Gastrocnemius medialis (tissue), 4 donors: ENCODE data around the gene UNC13B. TPM values are rescaled to one million over a fixed set of nuclear protein-coding genes. Genes with fewer than 3 reads are reported as not detected.

Experiments
- ATAC-seq, 2 donors: fragments of 150-250 bp; one replicate each; pipeline ENCODE4 v1.9.1; 2016
- DNase-seq, 2 donors: peaks; one replicate each; pipeline ENCODE4 v3.0.0-alpha.2; 2019
- H3K27ac ChIP-seq, 4 donors: fragments of 200-600 bp; sonication (generic); 1 replicate in 1 of 4; 2 replicates in 3 of 4; pipeline ENCODE4 v1.5.1; 2016 to 2018; ENCODE audit warnings: mild to moderate bottlenecking in 2 of 4, moderate library complexity in 1 of 4
- H3K27me3 ChIP-seq, 3 donors: fragments of 200-600 bp; sonication (generic) in 2 of 3; 1 replicate in 1 of 3; 2 replicates in 2 of 3; pipeline versions ENCODE4 v1.5.1 to v1.6.0; 2016 to 2019; ENCODE audit warnings: mild to moderate bottlenecking in 1 of 3, moderate library complexity in 1 of 3
- H3K36me3 ChIP-seq, 2 donors: fragments of 200-600 bp; sonication (generic) in 1 of 2; one replicate each; pipeline ENCODE4 v1.5.1; 2017 to 2018
- H3K4me1 ChIP-seq, 2 donors: fragments of 200-600 bp; sonication (generic) in 1 of 2; one replicate each; pipeline ENCODE4 v1.5.1; 2016 to 2017; ENCODE audit warnings: mild to moderate bottlenecking in 2 of 2
- H3K4me3 ChIP-seq, 4 donors: fragments of 200-600 bp; sonication (generic) in 3 of 4; 1 replicate in 1 of 4; 2 replicates in 3 of 4; pipeline ENCODE4 v1.5.1; 2016 to 2019; ENCODE audit warnings: mild to moderate bottlenecking in 2 of 4
- H3K9me3 ChIP-seq, 3 donors: fragments of 200-600 bp; sonication (generic) in 2 of 3; 1 replicate in 1 of 3; 2 replicates in 2 of 3; pipeline ENCODE4 v1.5.1; 2016 to 2019
- CTCF ChIP-seq, 5 experiments: fragments of 450-650 bp in 3 of 5; fragments of 200-600 bp in 2 of 5; sonication (generic) in 2 of 5; IDR thresholded peaks in 4 of 5; conservative IDR thresholded peaks in 1 of 5; 1 replicate in 4 of 5; 2 replicates in 1 of 5; pipeline ENCODE4 v1.5.1; 2016 to 2019; ENCODE audit warnings: antibody characterized with exemption in 5 of 5, mild to moderate bottlenecking in 3 of 5, moderate library complexity in 3 of 5
- POLR2A ChIP-seq, 2 donors: fragments of 450-650 bp; IDR thresholded peaks; one replicate each; pipeline ENCODE4 v1.6.1; 2017; ENCODE audit warnings: antibody characterized with exemption in 2 of 2, mild to moderate bottlenecking in 2 of 2, moderate library complexity in 2 of 2
- in situ Hi-C, 4 donors: fragments of 200-750 bp; cut with MboI; loops; one replicate each; pipeline versions ENCODE4 v1.15.0 to v1.8.0; 2017; ENCODE audit warnings: low sequenced_read_pairs in 4 of 4
- intact Hi-C: fragments of 100-400 bp; cut with DNase I; formaldehyde crosslinking; loops from one replicate; pipeline ENCODE4 v1.15.1; 2023; ENCODE audit warnings: low total_unique reads
- total RNA-seq, 4 donors: library from RNA; depleted of rRNA; stranded (reverse); fragments of >200 nt; gene quantifications; one replicate each; pipeline versions ENCODE4 v1.1.0 to v1.2.3, GENCODE V29; 2016

Gene UNC13B
- total RNA-seq, 4 donors from 2014 or later = 7.5 to 17.5 (median 13.1) TPM

DNA sequence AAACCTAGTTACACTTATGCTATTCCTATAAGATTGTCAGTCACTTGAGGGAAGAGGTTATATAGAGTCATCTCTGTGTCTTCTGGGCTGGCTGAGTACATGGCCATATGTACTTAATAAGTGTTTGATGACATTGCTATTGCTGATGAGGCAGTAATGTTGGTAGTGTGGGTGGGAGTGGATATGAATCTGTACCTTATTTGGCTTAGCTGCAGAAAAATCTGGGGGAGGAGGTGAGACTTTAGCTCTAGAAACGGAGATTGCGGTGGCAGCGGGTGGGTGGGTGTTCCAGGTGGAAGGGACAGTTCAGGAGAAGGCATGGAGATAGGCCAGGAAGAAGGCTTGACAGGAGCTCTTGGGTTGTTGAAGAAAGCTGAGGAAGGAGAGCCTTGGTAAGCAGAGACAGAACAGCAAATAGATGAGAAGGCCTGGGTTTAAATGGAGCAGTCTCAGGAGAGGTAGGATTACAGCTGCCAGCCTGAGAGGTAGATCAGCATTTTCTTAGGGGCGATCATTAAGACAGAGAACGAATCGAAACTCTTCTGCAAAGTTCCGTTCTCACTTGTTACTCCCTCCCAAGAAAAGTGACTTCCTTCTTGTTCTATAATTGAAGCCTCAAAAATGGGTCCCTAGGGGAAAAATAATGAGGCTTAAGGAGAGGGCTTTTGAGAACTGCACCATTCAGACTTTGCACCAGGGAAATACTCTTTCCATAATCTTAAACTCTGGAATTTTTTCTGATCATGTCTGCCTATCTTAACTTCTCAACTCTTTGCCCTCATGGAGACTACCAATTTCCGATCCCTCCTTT, 160.5 kb downstream of the UNC13B start:
- H3K27me3 ChIP-seq = no peaks in the 10 kb centered on the region
- TF ChIP-seq POLR2A (IDR thresholded peaks at IDR 0.05) = no peak
- no peak for TF ChIP-seq CTCF (IDR thresholded peaks at IDR 0.05 in 4 of 5, conservative IDR thresholded peaks at IDR 0.05 in 1 of 5)
- H3K9me3 ChIP-seq = no peaks in the 10 kb centered on the region
- no peak overlapping the region for H3K4me3 ChIP-seq
- ATAC-seq (no peak), DNase-seq (no peak)
- no peaks in the 10 kb centered on the region for H3K36me3 ChIP-seq
- no peak overlapping the region for H3K27ac ChIP-seq
- in situ Hi-C loops = no loop called here
- peaks cover 0 to 4% of the 10 kb centered on the region in 2 donors for H3K4me1 ChIP-seq
- intact Hi-C loops = no loop called here

DNA sequence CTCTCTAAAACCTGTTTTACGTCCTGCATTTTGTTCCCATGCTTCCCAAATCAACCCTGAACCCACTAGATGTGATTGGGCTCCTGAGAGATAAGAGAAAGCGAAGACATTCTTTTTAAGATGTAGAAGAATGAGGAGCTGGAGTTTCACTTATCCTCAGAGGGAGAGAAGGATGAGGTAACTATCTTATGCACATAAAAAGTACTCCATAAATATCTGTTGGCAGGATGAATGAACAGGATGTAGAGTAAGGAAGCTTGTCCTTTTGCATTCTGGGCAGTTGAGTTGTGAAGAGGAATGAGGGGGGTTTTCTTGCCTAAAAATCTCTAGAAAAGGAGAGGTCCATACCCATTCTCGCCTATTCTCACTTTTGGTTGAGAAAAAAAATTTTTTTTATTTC, 163.2 kb downstream of the UNC13B start:
- intact Hi-C loops = no loop called here
- TF ChIP-seq CTCF (IDR thresholded peaks at IDR 0.05 in 4 of 5, conservative IDR thresholded peaks at IDR 0.05 in 1 of 5) = no peak
- no peak for TF ChIP-seq POLR2A (IDR thresholded peaks at IDR 0.05)

GRCh38 chr9:35333551-35333950, 171.7 kb downstream of the UNC13B start:
- in situ Hi-C loops (no loop called here), intact Hi-C loops (no loop called here)
- TF ChIP-seq CTCF (IDR thresholded peaks at IDR 0.05 in 4 of 5, conservative IDR thresholded peaks at IDR 0.05 in 1 of 5) (no peak), POLR2A (IDR thresholded peaks at IDR 0.05) (no peak)
- DNase-seq = no peak
- Histone ChIP-seq H3K27ac (no peak overlapping the region), H3K4me3 (no peak overlapping the region), H3K9me3 (no peaks in the 10 kb centered on the region), H3K36me3 (no peaks in the 10 kb centered on the region), H3K27me3 (no peaks in the 10 kb centered on the region), H3K4me1 (peaks cover 0 to 8% of the 10 kb centered on the region in 2 donors)
- no peak for ATAC-seq

More for the DNA sequence above, 163.2 kb downstream of the UNC13B start:
- H3K36me3 ChIP-seq = no peaks in the 10 kb centered on the region
- in situ Hi-C loops = no loop called here
- DNase-seq (no peak), ATAC-seq (no peak)
- H3K4me1 ChIP-seq = peaks cover 0 to 4% of the 10 kb centered on the region in 2 donors
- H3K27ac ChIP-seq = no peak overlapping the region
- H3K4me3 ChIP-seq = no peak overlapping the region
- no peaks in the 10 kb centered on the region for H3K27me3 ChIP-seq
- no peaks in the 10 kb centered on the region for H3K9me3 ChIP-seq

DNA sequence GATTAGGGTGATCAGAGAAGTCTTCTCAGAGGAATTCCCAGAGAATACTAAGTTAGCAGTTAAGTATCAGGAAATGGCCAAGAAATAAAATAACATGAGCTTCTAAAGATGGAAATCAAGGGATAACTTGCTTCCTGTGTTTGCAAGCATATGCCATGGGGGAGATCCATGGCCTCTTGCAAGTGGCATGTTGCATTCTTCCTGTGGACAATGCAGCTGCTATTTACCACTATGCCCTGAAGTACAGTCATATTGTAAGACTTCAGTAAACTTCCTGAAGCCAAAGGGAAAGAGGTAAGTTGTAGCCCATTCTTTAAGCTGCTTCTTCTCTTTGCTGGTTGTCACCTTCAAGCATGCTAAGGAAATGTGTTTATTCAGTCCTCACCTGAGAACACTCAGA, 173.4 kb downstream of the UNC13B start:
- H3K4me3 ChIP-seq = no peak overlapping the region
- in situ Hi-C loops (no loop called here), intact Hi-C loops (no loop called here)
- H3K27me3 ChIP-seq = no peaks in the 10 kb centered on the region
- H3K9me3 ChIP-seq = no peaks in the 10 kb centered on the region
- no peaks in the 10 kb centered on the region for H3K36me3 ChIP-seq
- no peak for TF ChIP-seq CTCF (IDR thresholded peaks at IDR 0.05 in 4 of 5, conservative IDR thresholded peaks at IDR 0.05 in 1 of 5)
- TF ChIP-seq POLR2A (IDR thresholded peaks at IDR 0.05) = no peak
- H3K27ac ChIP-seq = no peak overlapping the region
- ATAC-seq = no peak
- H3K4me1 ChIP-seq = peaks cover 6 to 22% of the 10 kb centered on the region in 2 donors
- no peak for DNase-seq
